Duodenal mucosa (tissue), 2 donors: ENCODE data around the gene TSC1.
A peak's percentile ranks its signal among the peaks of the same experiment; 100 is the strongest.

Source experiments
- H3K27ac ChIP-seq: one replicate; pipeline ENCODE4 v1.7.0; 2013; ENCODE audit warnings: low read depth, low read length
- H3K27me3 ChIP-seq, 2 donors: one replicate each; pipeline ENCODE4 v1.7.0; 2013; ENCODE audit warnings: low read length in 2 of 2, control low read depth in 1 of 2; ENCODE audit not compliant: insufficient read depth in 2 of 2, control insufficient read depth in 1 of 2
- H3K36me3 ChIP-seq, 2 donors: one replicate each; pipeline ENCODE4 v1.7.0; 2013; ENCODE audit warnings: low read length in 2 of 2, control low read depth in 1 of 2; ENCODE audit not compliant: insufficient read depth in 2 of 2, control insufficient read depth in 1 of 2
- H3K4me1 ChIP-seq, 2 donors: one replicate each; pipeline ENCODE4 v1.7.0; 2013; ENCODE audit warnings: low read length in 2 of 2, control low read depth in 1 of 2; ENCODE audit not compliant: insufficient read depth in 2 of 2, control insufficient read depth in 1 of 2
- H3K4me3 ChIP-seq, 2 donors: one replicate each; pipeline ENCODE4 v1.7.0; 2013; ENCODE audit warnings: low read length in 2 of 2, low read depth in 1 of 2
- H3K9ac ChIP-seq, 2 donors: one replicate each; pipeline ENCODE4 v1.7.0; 2013; ENCODE audit warnings: low read length in 2 of 2, low read depth in 1 of 2
- H3K9me3 ChIP-seq, 2 donors: one replicate each; pipeline ENCODE4 v1.7.0; 2013; ENCODE audit warnings: low read length in 2 of 2, control low read depth in 1 of 2; ENCODE audit not compliant: control insufficient read depth in 1 of 2

TSC1 gene

DNA sequence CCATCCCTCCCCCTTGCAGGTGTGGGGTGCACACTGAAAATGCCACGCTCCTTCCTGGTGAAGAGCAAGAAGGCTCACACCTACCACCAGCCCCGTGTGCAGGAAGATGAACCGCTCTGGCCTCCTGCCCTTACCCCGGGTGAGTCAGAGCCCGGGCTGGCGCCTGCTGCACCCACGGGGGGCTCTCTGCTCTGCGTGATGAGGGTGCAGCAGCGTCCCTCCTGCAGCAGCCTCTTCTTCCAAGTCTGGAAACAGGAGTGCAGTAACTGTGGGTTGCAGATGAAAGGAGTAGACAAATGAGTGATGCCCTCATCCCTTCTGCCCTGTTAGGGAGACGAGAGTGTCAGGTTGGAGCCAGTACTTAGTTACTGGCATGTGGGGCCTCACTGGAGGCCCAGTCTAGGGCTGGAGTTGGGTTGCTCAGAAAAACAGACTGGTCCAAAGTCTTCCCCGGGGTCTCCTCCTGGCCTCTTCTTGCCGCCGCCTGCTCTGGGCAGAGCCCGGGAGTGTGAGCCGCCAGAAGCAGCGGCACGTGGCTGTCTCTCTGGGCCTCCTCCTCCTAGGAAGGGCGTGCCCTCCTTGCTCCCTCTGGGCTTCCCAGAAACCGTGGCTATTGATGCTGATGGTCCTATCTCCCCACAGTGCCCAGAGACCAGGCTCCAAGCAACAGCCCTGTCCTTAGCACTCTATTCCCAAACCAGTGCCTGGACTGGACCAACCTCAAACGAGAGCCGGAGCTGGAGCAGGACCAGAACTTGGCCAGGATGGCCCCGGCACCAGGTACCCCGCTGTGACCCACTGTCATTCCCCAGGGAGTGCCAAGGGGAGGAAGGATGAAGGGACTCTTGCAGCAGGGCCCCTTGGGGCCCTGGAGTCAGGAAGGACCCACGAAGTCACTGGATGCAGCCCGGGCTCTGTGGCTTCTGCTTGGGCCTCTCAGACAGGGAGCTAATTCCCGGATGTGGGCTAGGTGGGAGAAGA is 42.5 kb upstream of the TSC1 start:
- peaks cover 4% of the 10 kb centered on the region in 2 donors for H3K4me1 ChIP-seq
- no peak overlapping the region for H3K9ac ChIP-seq
- H3K36me3 ChIP-seq: no peaks in the 10 kb centered on the region
- H3K9me3 ChIP-seq: no peaks in the 10 kb centered on the region
- H3K27me3 ChIP-seq: peaks cover 14 to 22% of the 10 kb centered on the region in 2 donors
- no peak overlapping the region for H3K27ac ChIP-seq
- H3K4me3 ChIP-seq: no peak overlapping the region

GRCh38 chr9:132986114-132986513 is 41.7 kb upstream of the TSC1 start:
- Histone ChIP-seq H3K4me1 (peaks cover 4% of the 10 kb centered on the region in 2 donors), H3K9me3 (no peaks in the 10 kb centered on the region), H3K36me3 (no peaks in the 10 kb centered on the region), H3K4me3 (no peak overlapping the region), H3K27ac (no peak overlapping the region), H3K27me3 (peaks cover 14 to 18% of the 10 kb centered on the region in 2 donors), H3K9ac (no peak overlapping the region)

GRCh38 chr9:132985489-132985888 is 41.1 kb upstream of the TSC1 start:
- Histone ChIP-seq H3K27ac (no peak overlapping the region), H3K27me3 (peaks cover 14 to 22% of the 10 kb centered on the region in 2 donors), H3K36me3 (no peaks in the 10 kb centered on the region), H3K4me3 (no peak overlapping the region), H3K9me3 (no peaks in the 10 kb centered on the region), H3K9ac (no peak overlapping the region), H3K4me1 (peaks cover 4% of the 10 kb centered on the region in 2 donors)

DNA sequence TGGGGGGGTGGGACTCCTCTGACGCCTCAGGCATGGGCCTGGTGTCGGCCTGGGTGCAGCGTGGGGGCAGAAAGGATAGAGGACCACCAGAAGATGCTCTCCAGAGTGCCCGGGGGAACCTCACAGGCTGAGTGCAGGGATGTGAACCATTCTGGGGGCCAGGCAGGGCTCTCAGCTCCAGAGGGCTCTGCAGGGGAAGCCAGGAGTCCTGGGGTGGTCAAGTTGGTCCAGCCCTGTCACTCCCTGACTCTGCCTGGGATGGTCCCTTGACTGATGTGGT is 40.6 kb upstream of the TSC1 start:
- peaks cover 14 to 25% of the 10 kb centered on the region in 2 donors for H3K27me3 ChIP-seq
- H3K4me1 ChIP-seq: peaks cover 4% of the 10 kb centered on the region in 2 donors
- no peaks in the 10 kb centered on the region for H3K9me3 ChIP-seq
- H3K27ac ChIP-seq: no peak overlapping the region
- H3K4me3 ChIP-seq: no peak overlapping the region
- H3K9ac ChIP-seq: no peak overlapping the region
- no peaks in the 10 kb centered on the region for H3K36me3 ChIP-seq

DNA sequence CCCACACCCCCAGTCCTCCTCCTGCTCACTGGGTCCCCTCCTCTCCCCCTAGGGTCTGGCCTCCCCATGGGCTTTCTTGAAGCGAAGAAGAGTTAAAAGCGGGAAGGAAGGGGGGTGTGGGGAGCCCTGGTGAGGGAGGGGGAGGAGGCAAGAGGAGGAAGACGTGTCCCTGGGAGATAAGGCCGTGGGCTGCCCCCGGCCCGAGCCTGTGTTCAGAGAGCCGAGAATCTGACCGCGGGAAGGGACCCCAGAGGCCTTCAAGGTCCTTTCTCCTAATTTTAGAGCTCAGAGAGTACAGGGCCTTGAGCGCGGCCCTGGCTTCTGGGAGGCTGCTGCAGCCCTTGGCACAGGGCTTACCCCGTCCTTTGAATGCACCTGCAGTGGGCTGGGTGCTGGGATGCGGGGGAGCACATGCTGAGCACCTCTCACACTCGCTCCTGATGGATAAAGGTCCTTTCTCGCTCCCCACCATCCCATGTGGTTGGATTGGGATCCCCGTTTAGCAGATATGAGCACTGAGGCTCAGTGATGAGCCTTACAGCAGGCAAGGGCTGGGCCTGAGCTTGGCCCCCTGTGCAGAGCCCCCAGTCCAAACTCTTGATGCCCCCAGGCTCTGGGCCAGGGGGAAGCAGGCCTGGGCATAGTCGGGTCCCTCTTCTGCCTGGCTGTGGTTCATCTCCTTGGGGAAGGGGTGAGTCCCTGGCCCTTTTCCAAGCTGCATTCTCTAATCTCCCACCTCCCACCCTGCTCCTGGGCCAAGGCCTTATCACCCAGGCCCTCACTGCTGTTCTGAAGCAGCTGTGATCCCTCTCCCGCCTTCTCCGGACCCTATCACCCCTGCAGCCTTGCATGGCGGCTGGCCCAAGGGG is 40.0 kb upstream of the TSC1 start:
- Histone ChIP-seq H3K27me3 (peaks cover 19 to 30% of the 10 kb centered on the region in 2 donors), H3K27ac (no peak overlapping the region), H3K4me3 (no peak overlapping the region), H3K36me3 (no peaks in the 10 kb centered on the region), H3K9me3 (no peaks in the 10 kb centered on the region), H3K9ac (no peak overlapping the region), H3K4me1 (peaks cover 4% of the 10 kb centered on the region in 2 donors)

- Histone ChIP-seq H3K4me1 (peaks cover 8 to 9% of the 10 kb centered on the region in 2 donors), H3K9me3 (no peaks in the 10 kb centered on the region), H3K4me3 (no peak overlapping the region), H3K36me3 (no peaks in the 10 kb centered on the region), H3K27me3 (peaks cover 25 to 38% of the 10 kb centered on the region in 2 donors), H3K9ac (no peak overlapping the region), H3K27ac (no peak overlapping the region)
Measured at GRCh38 chr9:132983491-132984201, 39.2 kb upstream of the TSC1 start.

- Histone ChIP-seq H3K27ac (no peak overlapping the region), H3K27me3 (peaks cover 29 to 38% of the 10 kb centered on the region in 2 donors)
Measured at GRCh38 chr9:132982458-132982857, 38.0 kb upstream of the TSC1 start.

GRCh38 chr9:132980157-132980556 is 35.7 kb upstream of the TSC1 start:
- no peaks in the 10 kb centered on the region for H3K9me3 ChIP-seq
- H3K4me3 ChIP-seq: no peak overlapping the region
- H3K9ac ChIP-seq: no peak overlapping the region
- no peak overlapping the region for H3K27ac ChIP-seq
- no peaks in the 10 kb centered on the region for H3K36me3 ChIP-seq
- H3K4me1 ChIP-seq: peaks cover 20 to 22% of the 10 kb centered on the region in 2 donors
- H3K27me3 ChIP-seq: peaks cover 17 to 23% of the 10 kb centered on the region in 2 donors

More at GRCh38 chr9:132982458-132982857, 38.0 kb upstream of the TSC1 start:
- Histone ChIP-seq H3K9ac (no peak overlapping the region), H3K36me3 (no peaks in the 10 kb centered on the region), H3K9me3 (no peaks in the 10 kb centered on the region), H3K4me1 (peaks cover 16 to 18% of the 10 kb centered on the region in 2 donors), H3K4me3 (peak overlapping the region in 1 of 2 donors; percentile 37)

DNA sequence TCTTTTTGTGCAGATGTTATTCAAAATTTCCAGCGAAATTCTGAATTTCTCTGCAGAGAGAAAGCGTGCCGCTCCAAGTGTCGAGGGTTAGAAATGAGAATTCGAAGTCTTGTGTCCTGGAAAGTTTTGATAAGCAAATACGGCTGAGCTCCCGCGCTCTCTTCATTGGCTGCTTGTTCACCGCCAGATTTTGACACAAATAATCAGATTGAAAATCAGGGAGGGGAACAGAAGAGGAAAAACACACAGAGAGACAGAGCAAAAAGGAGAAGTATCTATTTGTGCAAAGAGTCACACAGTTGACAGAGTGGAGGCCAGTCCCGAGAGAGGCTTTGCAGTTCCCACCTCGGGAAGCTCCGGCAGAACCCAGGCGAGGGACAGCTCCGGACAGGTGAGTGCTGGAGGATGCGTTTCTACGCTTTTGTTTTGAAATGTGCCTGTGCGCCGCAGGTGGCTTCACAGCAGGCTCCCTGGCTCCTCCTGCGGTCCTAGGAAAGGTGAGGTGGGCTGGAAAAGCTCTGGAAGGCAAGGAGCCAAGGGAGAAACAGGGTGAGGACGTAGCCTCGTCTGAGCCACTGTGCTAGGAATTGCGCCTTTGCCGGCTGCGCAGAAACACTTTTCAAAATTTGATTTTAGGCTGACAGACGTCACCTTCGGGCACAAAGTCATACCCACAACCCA is 34.2 kb upstream of the TSC1 start, which contains the start of gene GFI1B:
GFI1B (plus strand) TSS at position 244 of the 681 bp plus-strand sequence. CDS start 7,985 bp downstream, outside the sequence.
- H3K36me3 ChIP-seq: no peaks in the 10 kb centered on the region
- H3K9ac ChIP-seq: no peak within 1 kb of the TSS
- H3K27me3 ChIP-seq: peaks cover 17 to 23% of the 10 kb centered on the region in 2 donors
- no peak within 1 kb of the TSS for H3K27ac ChIP-seq
- peaks cover 20 to 22% of the 10 kb centered on the region in 2 donors for H3K4me1 ChIP-seq
- no peaks in the 10 kb centered on the region for H3K9me3 ChIP-seq
- peak within 1 kb of the TSS; percentile 33 to 54 for H3K4me3 ChIP-seq
